ENCODE results near the gene EXOC2.

EXOC2 gene

GRCh38 chr6:490251-491037 is 202.5 kb downstream of the EXOC2 start:
- Mint-ChIP-seq H3K4me1 (ENCODE audit: low read depth) (peaks cover 82% of the 10 kb centered on the region), H3K4me3 (peak overlapping the region; percentile 80), H3K36me3 (peaks cover 16% of the 10 kb centered on the region), H3K9me3 (ENCODE audit: low read depth) (no peaks in the 10 kb centered on the region), H3K27ac (peak overlapping the region; percentile 99), H3K27me3 (no peaks in the 10 kb centered on the region)

GRCh38 chr6:489762-490161 is 203.2 kb downstream of the EXOC2 start:
- H3K27me3 Mint-ChIP-seq = no peaks in the 10 kb centered on the region

GRCh38 chr6:489001-489400 is 203.9 kb downstream of the EXOC2 start:
- Mint-ChIP-seq H3K4me1 (ENCODE audit: low read depth) (peaks cover 79% of the 10 kb centered on the region), H3K4me3 (peak overlapping the region; percentile 80), H3K27ac (peak overlapping the region; percentile 99), H3K36me3 (peaks cover 15% of the 10 kb centered on the region), H3K27me3 (no peaks in the 10 kb centered on the region), H3K9me3 (ENCODE audit: low read depth) (no peaks in the 10 kb centered on the region)

More at GRCh38 chr6:489762-490161, 203.2 kb downstream of the EXOC2 start:
- peak overlapping the region; percentile 99 for H3K27ac Mint-ChIP-seq
- H3K4me1 Mint-ChIP-seq (ENCODE audit: low read depth) = peaks cover 79% of the 10 kb centered on the region
- peaks cover 14% of the 10 kb centered on the region for H3K36me3 Mint-ChIP-seq
- H3K4me3 Mint-ChIP-seq = peak overlapping the region; percentile 80
- no peaks in the 10 kb centered on the region for H3K9me3 Mint-ChIP-seq (ENCODE audit: low read depth)

GRCh38 chr6:487956-488355 is 205.0 kb downstream of the EXOC2 start:
- peaks cover 19% of the 10 kb centered on the region for H3K36me3 Mint-ChIP-seq
- H3K4me1 Mint-ChIP-seq (ENCODE audit: low read depth) = peaks cover 77% of the 10 kb centered on the region
- peak overlapping the region; percentile 88 for H3K27ac Mint-ChIP-seq
- no peaks in the 10 kb centered on the region for H3K27me3 Mint-ChIP-seq
- H3K4me3 Mint-ChIP-seq = peak overlapping the region; percentile 76
- H3K9me3 Mint-ChIP-seq (ENCODE audit: low read depth) = no peaks in the 10 kb centered on the region

- peaks cover 66% of the 10 kb centered on the region for H3K4me1 Mint-ChIP-seq (ENCODE audit: low read depth)
- no peaks in the 10 kb centered on the region for H3K9me3 Mint-ChIP-seq (ENCODE audit: low read depth)
- peaks cover 20% of the 10 kb centered on the region for H3K36me3 Mint-ChIP-seq
- H3K4me3 Mint-ChIP-seq = no peak overlapping the region
- peak overlapping the region; percentile 93 for H3K27ac Mint-ChIP-seq
- no peaks in the 10 kb centered on the region for H3K27me3 Mint-ChIP-seq
Observed at GRCh38 chr6:485655-486170, 207.2 kb downstream of the EXOC2 start.

GRCh38 chr6:484746-485145 is 208.2 kb downstream of the EXOC2 start:
- no peaks in the 10 kb centered on the region for H3K9me3 Mint-ChIP-seq (ENCODE audit: low read depth)
- H3K4me1 Mint-ChIP-seq (ENCODE audit: low read depth) = peaks cover 64% of the 10 kb centered on the region
- peaks cover 20% of the 10 kb centered on the region for H3K36me3 Mint-ChIP-seq
- H3K4me3 Mint-ChIP-seq = peak overlapping the region; percentile 40
- no peaks in the 10 kb centered on the region for H3K27me3 Mint-ChIP-seq
- peak overlapping the region; percentile 93 for H3K27ac Mint-ChIP-seq

GRCh38 chr6:484086-484745 is 208.7 kb downstream of the EXOC2 start:
- Mint-ChIP-seq H3K36me3 (peaks cover 18% of the 10 kb centered on the region), H3K4me3 (peak overlapping the region; percentile 40), H3K27me3 (no peaks in the 10 kb centered on the region), H3K9me3 (ENCODE audit: low read depth) (no peaks in the 10 kb centered on the region), H3K27ac (peak overlapping the region; percentile 93), H3K4me1 (ENCODE audit: low read depth) (peaks cover 64% of the 10 kb centered on the region)

GRCh38 chr6:475314-475713 is 217.6 kb downstream of the EXOC2 start:
- H3K4me3 Mint-ChIP-seq = peak overlapping the region; percentile 72
- H3K27me3 Mint-ChIP-seq = no peaks in the 10 kb centered on the region
- peaks cover 2% of the 10 kb centered on the region for H3K36me3 Mint-ChIP-seq
- peaks cover 65% of the 10 kb centered on the region for H3K4me1 Mint-ChIP-seq (ENCODE audit: low read depth)
- peak overlapping the region; percentile 13 for H3K27ac Mint-ChIP-seq
- H3K9me3 Mint-ChIP-seq (ENCODE audit: low read depth) = no peaks in the 10 kb centered on the region

GRCh38 chr6:474453-475185 is 218.3 kb downstream of the EXOC2 start:
- Mint-ChIP-seq H3K4me3 (peak overlapping the region; percentile 72), H3K27ac (peak overlapping the region; percentile 13), H3K36me3 (peaks cover 3% of the 10 kb centered on the region), H3K27me3 (no peaks in the 10 kb centered on the region), H3K4me1 (ENCODE audit: low read depth) (peaks cover 64% of the 10 kb centered on the region), H3K9me3 (ENCODE audit: low read depth) (no peaks in the 10 kb centered on the region)

GRCh38 chr6:473768-474452 is 219.0 kb downstream of the EXOC2 start:
- Mint-ChIP-seq H3K27me3 (no peaks in the 10 kb centered on the region), H3K4me1 (ENCODE audit: low read depth) (peaks cover 57% of the 10 kb centered on the region), H3K9me3 (ENCODE audit: low read depth) (no peaks in the 10 kb centered on the region), H3K36me3 (peaks cover 3% of the 10 kb centered on the region), H3K27ac (peak overlapping the region; percentile 13), H3K4me3 (peak overlapping the region; percentile 72)

- H3K36me3 Mint-ChIP-seq = peaks cover 3% of the 10 kb centered on the region
- H3K4me1 Mint-ChIP-seq (ENCODE audit: low read depth) = peaks cover 51% of the 10 kb centered on the region
- H3K9me3 Mint-ChIP-seq (ENCODE audit: low read depth) = no peaks in the 10 kb centered on the region
- H3K27me3 Mint-ChIP-seq = no peaks in the 10 kb centered on the region
- peak overlapping the region; percentile 70 for H3K27ac Mint-ChIP-seq
- no peak overlapping the region for H3K4me3 Mint-ChIP-seq
Observed at GRCh38 chr6:473356-473755, 219.6 kb downstream of the EXOC2 start.

- Mint-ChIP-seq H3K27me3 (no peaks in the 10 kb centered on the region), H3K4me1 (ENCODE audit: low read depth) (peaks cover 43% of the 10 kb centered on the region), H3K4me3 (no peak overlapping the region), H3K9me3 (ENCODE audit: low read depth) (no peaks in the 10 kb centered on the region), H3K36me3 (peaks cover 3% of the 10 kb centered on the region), H3K27ac (no peak overlapping the region)
Observed at GRCh38 chr6:470901-471448, 222.0 kb downstream of the EXOC2 start.

GRCh38 chr6:470051-470900 is 222.7 kb downstream of the EXOC2 start:
- Mint-ChIP-seq H3K4me1 (ENCODE audit: low read depth) (peaks cover 39% of the 10 kb centered on the region), H3K36me3 (peaks cover 3% of the 10 kb centered on the region), H3K4me3 (no peak overlapping the region), H3K27me3 (no peaks in the 10 kb centered on the region), H3K27ac (peak overlapping the region; percentile 7), H3K9me3 (ENCODE audit: low read depth) (no peaks in the 10 kb centered on the region)

Measured in activated naive CD8-positive, alpha-beta T cell (primary cell).